Measurements from ENCODE around the gene MTFP1.
"Not testable (repeated sequence)": the region's sequence is repeated elsewhere in the genome, so short reads cannot be mapped to it uniquely, and the experiment has no call there.

Gene MTFP1

DNA sequence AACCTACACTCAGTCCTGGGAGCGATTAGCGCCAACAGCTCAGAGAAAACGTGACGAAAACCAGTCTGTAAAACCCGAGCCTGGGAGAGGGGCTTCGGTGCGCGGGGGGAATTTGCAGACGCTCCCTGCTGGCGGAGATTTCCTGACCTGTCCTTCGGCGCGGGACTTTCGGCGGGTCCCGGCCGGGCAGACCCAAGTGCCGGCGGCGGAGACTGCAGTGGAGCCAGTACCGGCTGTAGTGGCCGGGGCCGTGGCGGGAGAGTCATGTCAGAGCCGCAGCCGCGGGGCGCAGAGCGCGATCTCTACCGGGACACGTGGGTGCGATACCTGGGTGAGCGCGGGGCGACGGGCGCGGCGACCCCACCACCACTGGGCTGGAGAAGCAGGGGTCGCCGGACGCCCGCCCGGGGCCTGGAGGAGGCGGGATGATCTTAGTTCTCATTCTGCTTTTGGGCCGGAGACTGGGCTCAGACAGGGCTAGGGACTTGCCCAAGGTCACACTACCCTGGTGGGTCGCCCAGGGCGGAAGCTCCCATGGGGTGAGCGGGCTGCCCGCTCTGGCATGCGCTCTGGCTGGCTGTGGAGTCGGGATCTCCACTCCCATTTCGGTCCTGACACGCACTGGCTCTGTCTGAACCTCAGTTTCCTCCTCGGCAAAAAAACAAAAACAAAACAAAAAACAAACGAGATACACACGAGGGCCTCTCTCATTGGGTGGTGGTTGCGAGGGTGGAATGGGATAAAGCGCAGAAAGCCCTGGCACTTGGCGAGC lies at the start of gene MTFP1:
Gene MTFP1 (plus strand): TSS at position 153 of the 772 bp plus-strand sequence. CDS start 112 bp downstream, at position 265.
- DNase-seq (ENCODE audit: low read depth in 1 of 2, low spot score in 1 of 2): peak; percentile 30 to 37

DNA sequence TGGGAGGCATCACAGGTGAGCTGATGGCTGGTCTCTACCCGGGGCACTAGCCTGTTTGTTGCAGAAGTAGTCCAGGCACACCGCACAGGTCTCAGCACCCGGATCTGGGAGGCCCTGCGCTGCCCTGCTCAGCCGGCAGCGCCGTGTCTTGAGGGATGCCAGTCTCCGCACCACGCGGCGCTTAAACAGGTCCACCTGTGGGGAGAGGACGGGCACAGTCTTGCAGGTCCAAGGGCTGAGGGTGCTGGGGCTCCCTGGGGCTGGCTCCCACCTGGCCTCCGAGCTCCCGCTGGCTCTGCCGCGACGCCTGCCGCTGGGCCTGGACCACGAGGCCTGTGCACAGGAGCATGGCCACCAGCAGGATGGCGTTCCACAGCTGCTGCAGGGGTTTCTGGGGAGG lies 45.6 kb upstream of the MTFP1 start:
- DNase-seq (ENCODE audit: low read depth in 1 of 2, low spot score in 1 of 2): no peak

GRCh38 chr22:30381264-30381663 lies 44.3 kb upstream of the MTFP1 start:
- DNase-seq (ENCODE audit: low read depth in 1 of 2, low spot score in 1 of 2): no peak

GRCh38 chr22:30382340-30382739 lies 43.2 kb upstream of the MTFP1 start:
- DNase-seq (ENCODE audit: low read depth in 1 of 2, low spot score in 1 of 2): no peak

- no peak for DNase-seq (ENCODE audit: low read depth in 1 of 2, low spot score in 1 of 2)
Observed at GRCh38 chr22:30383061-30383460, 42.5 kb upstream of the MTFP1 start.

- no peak for DNase-seq (ENCODE audit: low read depth in 1 of 2, low spot score in 1 of 2)
Observed at GRCh38 chr22:30385942-30386341, 39.6 kb upstream of the MTFP1 start.

DNA sequence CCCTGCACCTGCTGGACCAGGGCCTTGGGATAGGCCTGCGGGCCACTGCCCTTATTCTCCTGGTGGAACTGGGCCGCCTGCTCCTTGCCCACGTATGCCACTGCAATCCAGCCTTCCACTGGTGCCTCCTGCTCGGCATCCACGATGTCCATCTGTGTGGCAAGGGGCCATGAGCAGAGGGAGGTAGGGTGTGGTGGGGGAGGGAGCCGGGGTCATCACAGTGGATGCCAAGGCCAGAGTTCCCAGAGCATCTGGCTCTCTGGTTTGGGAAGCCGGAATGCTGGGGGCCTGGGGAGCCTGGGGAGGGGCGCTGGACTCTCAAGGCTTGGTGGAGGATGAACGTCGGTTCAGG lies 39.0 kb upstream of the MTFP1 start:
- no peak for DNase-seq (ENCODE audit: low read depth in 1 of 2, low spot score in 1 of 2)

- DNase-seq (ENCODE audit: low read depth in 1 of 2, low spot score in 1 of 2): peak; percentile 59 to 63
Observed at GRCh38 chr22:30386960-30387827, 38.4 kb upstream of the MTFP1 start, which contains the start of gene RNF215. RNF215 (minus strand) TSS chr22:30387411; CDS start chr22:30387313, 98 bp downstream.

DNA sequence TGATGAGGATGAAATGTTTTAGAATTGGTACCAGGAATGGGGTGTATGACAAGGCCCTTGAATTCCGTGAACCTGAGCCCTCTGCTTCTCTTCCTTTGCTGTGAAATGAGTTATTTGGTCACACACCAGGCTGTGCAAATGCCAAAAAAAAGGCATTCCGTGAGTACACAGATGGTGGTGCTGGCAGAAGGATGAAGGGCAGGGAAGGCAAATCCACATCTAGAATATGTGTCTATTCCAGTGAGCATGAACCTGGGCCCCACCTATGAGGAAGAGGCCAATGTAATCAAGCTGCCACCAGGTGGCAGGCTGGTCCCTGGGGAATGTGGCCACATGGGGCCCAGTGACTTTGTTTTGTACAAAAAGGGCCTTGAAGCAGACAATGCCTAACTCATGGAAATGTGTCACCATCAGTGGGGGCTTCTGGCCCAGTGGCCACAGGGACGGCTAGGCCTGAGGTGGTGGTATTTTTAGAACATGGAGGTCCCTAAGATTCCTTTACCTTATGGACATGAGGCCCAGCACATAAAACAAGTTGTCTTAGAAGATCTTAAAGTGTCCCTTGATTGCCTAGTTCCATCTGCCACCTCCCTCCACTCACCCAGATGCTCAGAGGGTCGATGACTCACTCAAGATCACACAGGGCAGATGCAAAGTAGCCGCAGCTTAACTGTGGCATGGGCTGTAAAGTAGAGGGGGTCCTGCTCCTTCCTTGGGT lies 34.4 kb upstream of the MTFP1 start:
- peak; percentile 59 to 80 for DNase-seq (ENCODE audit: low read depth in 1 of 2, low spot score in 1 of 2)

GRCh38 chr22:30392661-30393321 lies 32.8 kb upstream of the MTFP1 start:
- DNase-seq (ENCODE audit: low read depth in 1 of 2, low spot score in 1 of 2): no peak

GRCh38 chr22:30393322-30393680 lies 32.3 kb upstream of the MTFP1 start:
- DNase-seq (ENCODE audit: low read depth in 1 of 2, low spot score in 1 of 2): no peak

- DNase-seq (ENCODE audit: low read depth in 1 of 2, low spot score in 1 of 2): no peak
Observed at GRCh38 chr22:30393885-30394284, 31.7 kb upstream of the MTFP1 start.

DNA sequence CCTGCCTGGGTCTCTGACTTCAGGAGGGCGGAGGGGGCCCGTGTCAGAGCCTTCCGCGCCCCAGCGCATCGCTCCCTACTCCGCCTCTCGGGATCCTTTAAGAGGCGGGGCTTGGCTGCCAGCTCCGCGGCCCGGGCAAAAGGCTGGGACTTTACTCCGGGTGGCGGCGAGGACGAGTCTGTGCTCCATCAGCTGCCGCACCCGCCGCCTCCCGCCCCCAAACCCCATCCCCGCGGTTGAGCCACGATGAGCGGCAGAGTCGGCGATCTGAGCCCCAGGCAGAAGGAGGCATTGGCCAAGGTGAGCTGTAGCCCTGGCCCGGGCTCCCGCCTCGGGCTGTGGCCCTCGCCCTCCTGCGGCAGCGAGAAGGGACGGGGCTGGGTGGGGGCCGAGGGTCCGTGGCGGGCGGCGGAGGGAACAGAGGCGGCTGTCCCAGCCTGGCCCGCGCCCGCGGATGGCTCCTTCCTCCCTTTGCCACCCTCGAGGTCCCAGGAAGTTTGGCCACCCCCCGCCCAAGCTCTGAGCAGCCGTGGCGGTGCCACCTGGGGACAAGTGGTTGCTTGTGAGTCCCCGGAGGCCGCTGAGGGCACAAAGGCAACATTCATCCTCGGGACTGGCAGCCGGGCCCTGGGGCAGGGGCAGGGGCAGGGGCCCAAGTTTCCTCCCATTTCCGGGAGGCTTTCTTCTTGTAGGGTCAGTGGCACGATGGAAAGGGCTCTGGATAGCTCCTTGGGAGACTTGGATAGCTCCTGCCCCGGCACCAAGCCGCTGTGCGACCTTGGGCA lies 28.5 kb upstream of the MTFP1 start, which contains the start of gene SEC14L2:
Gene SEC14L2 (plus strand): TSS at position 148 of the 785 bp plus-strand sequence. CDS start 99 bp downstream, at position 247.
- peak; percentile 30 to 46 for DNase-seq (ENCODE audit: low read depth in 1 of 2, low spot score in 1 of 2)

DNA sequence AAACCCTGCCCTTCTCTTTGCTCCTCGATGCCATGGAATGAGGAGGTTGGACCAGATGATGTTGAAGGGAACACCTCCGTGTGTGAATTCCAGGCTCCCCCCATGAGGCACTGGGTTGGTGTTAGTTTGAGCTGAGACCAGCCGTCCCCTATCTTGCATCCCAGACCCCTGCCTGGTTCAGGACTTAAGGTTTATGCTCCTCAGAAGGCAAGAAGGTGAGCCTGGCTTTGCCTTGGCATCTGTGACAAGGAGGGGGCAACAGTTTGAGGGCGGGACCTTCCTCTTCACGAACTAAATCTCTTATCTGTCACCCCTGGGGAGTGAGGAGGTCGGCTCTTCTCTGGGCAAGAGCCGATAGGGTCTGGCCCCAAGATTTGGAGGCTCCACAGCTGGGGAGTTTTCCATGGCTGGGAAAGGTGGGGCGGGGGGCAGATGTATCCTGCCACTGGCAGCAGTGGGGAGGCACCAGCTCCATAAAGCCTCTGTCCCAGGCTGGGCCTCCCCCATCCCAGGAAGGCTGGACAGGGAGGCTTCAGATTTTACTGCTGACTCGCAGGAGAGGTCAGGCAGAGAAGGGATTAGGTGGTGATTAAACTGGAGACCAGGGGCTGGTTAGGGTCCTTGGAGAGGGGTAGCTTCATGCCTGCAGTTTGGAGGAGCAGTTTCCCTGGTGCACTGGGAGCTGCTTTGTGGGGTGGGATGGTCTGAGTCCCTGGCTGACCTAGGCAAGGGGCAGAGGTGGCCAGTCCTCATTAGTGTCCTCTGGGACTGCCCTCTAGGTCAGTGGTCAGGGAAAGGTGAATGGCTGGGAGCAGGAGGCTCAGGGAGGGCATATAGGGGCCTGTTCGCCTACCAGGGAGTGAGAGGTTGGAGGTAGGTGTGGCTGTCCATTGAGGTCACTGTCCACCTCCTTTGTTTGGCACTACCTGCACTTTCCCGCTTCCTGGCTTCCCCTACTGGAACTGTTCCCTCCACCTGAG lies 27.6 kb upstream of the MTFP1 start:
- DNase-seq (ENCODE audit: low read depth in 1 of 2, low spot score in 1 of 2): no peak

GRCh38 chr22:30398685-30399680 lies 26.6 kb upstream of the MTFP1 start:
- DNase-seq (ENCODE audit: low read depth in 1 of 2, low spot score in 1 of 2): no peak

GRCh38 chr22:30399718-30400117 lies 25.9 kb upstream of the MTFP1 start:
- no peak for DNase-seq (ENCODE audit: low read depth in 1 of 2, low spot score in 1 of 2)

GRCh38 chr22:30400159-30400558 lies 25.4 kb upstream of the MTFP1 start:
- DNase-seq (ENCODE audit: low read depth in 1 of 2, low spot score in 1 of 2): no peak

GRCh38 chr22:30401024-30401423 lies 24.5 kb upstream of the MTFP1 start:
- not testable (repeated sequence) for DNase-seq (ENCODE audit: low read depth in 1 of 2, low spot score in 1 of 2)

All from activated CD4-positive, alpha-beta T cell treated with anti-CD3 and anti-CD28 coated beads, Interleukin-2, amount 50 U/mL, for 24 hours (primary cell).